ENCODE measurements around the gene CPO.
A peak's percentile ranks its signal among the peaks of the same experiment; 100 is the strongest.

The CPO gene

GRCh38 chr2:207008105-207008990 lies 69.0 kb downstream of the CPO start:
- DNase-seq (ENCODE audit: insufficient read length, low spot score) (peak; percentile 23), FAIRE-seq (no peak)

- DNase-seq (ENCODE audit: insufficient read length, low spot score) = no peak
Measured at GRCh38 chr2:207012461-207012860, 73.1 kb downstream of the CPO start.

GRCh38 chr2:207014424-207014823 lies 75.1 kb downstream of the CPO start:
- no peak for FAIRE-seq
- DNase-seq (ENCODE audit: insufficient read length, low spot score) = no peak

More at GRCh38 chr2:207012461-207012860, 73.1 kb downstream of the CPO start:
- no peak for FAIRE-seq

GRCh38 chr2:207015901-207016300 lies 76.6 kb downstream of the CPO start:
- DNase-seq (ENCODE audit: insufficient read length, low spot score) = peak; percentile 15
- no peak for FAIRE-seq
